HepG2 (cell line): ENCODE data around the gene OSCP1.

ENCODE experiments used
- CHD2 ChIP-seq: IDR thresholded peaks from 2 replicates; pipeline ENCODE4 v1.6.1; 2011; ENCODE audit warnings: low read depth, low read length, improper control_type of control experiment
- CTCF ChIP-seq: sonication (generic); formaldehyde crosslinking; IDR thresholded peaks from 2 replicates; pipeline ENCODE4 v1.5.0; 2020; ENCODE audit warnings: mild to moderate bottlenecking, missing genetic modification reagents, moderate library complexity
- EP300 ChIP-seq, 3 experiments: sonication (generic) in 1 of 3; formaldehyde crosslinking in 1 of 3; IDR thresholded peaks; 2 replicates each; pipeline versions ENCODE4 v1.5.1 to v1.6.1; 2011 to 2020; ENCODE audit warnings: low read depth in 2 of 3, low read length in 2 of 3, borderline replicate concordance in 1 of 3, improper control_type of control experiment in 1 of 3, mild to moderate bottlenecking in 1 of 3, missing genetic modification reagents in 1 of 3, moderate library complexity in 1 of 3
- HBP1 ChIP-seq: IDR thresholded peaks from 2 replicates; pipeline ENCODE4 v1.6.1; 2016; ENCODE audit warnings: low read depth, control low read depth
- IRF9 ChIP-seq: sonication (generic); formaldehyde crosslinking; IDR thresholded peaks from 2 replicates; pipeline ENCODE4 v1.8.0; 2022; ENCODE audit warnings: missing genetic modification reagents, mild to moderate bottlenecking, borderline replicate concordance
- KLF6 ChIP-seq: IDR thresholded peaks from 2 replicates; pipeline ENCODE4 v1.8.0; 2016; ENCODE audit warnings: missing biosample characterization, missing genetic modification reagents
- NFE2 ChIP-seq: sonication (generic); formaldehyde crosslinking; IDR thresholded peaks from 2 replicates; pipeline ENCODE4 v1.4.0; 2020; ENCODE audit warnings: missing genetic modification reagents
- PITX1 ChIP-seq: sonication (generic); formaldehyde crosslinking; IDR thresholded peaks from 2 replicates; pipeline ENCODE4 v1.5.1; 2020; ENCODE audit warnings: mild to moderate bottlenecking, missing genetic modification reagents
- REST ChIP-seq, 2 experiments: IDR thresholded peaks; 2 replicates each; pipeline ENCODE4 v1.6.1; 2011 to 2012; ENCODE audit warnings: low read length in 2 of 2, borderline replicate concordance in 1 of 2, low read depth in 1 of 2, mild to moderate bottlenecking in 1 of 2, moderate library complexity in 1 of 2
- SETDB1 ChIP-seq: sonication (generic); formaldehyde crosslinking; IDR thresholded peaks from 2 replicates; pipeline ENCODE4 v1.5.1; 2020; ENCODE audit warnings: missing genetic modification reagents, mild to moderate bottlenecking, borderline replicate concordance
- ZBTB21 ChIP-seq: sonication (generic); formaldehyde crosslinking; IDR thresholded peaks from 2 replicates; pipeline ENCODE4 v1.4.0; 2020; ENCODE audit warnings: missing genetic modification reagents
- ZNF672 ChIP-seq: sonication (generic); formaldehyde crosslinking; IDR thresholded peaks from 2 replicates; pipeline ENCODE4 v1.8.1; 2022; ENCODE audit warnings: missing genetic modification reagents
- ZNF737 ChIP-seq: sonication (generic); formaldehyde crosslinking; IDR thresholded peaks from 2 replicates; pipeline ENCODE4 v1.5.0; 2020; ENCODE audit warnings: missing genetic modification reagents, mild to moderate bottlenecking, borderline replicate concordance
- ZSCAN30 ChIP-seq: sonication (generic); formaldehyde crosslinking; IDR thresholded peaks from 2 replicates; pipeline ENCODE4 v1.5.0; 2020; ENCODE audit warnings: mild to moderate bottlenecking, missing genetic modification reagents

GRCh38 chr1:36447450-36447849, 2.8 kb downstream of the OSCP1 start:
- TF ChIP-seq NFE2 (CRISPR knock-in tag) = no peak
- TF ChIP-seq IRF9 (CRISPR knock-in tag) = no peak
- no peak for TF ChIP-seq SETDB1 (CRISPR knock-in tag)
- no peak for TF ChIP-seq HBP1
- TF ChIP-seq CTCF (CRISPR knock-in tag) = no peak
- TF ChIP-seq PITX1 = no peak
- no peak for TF ChIP-seq ZBTB21 (CRISPR knock-in tag)
- no peak for TF ChIP-seq REST (IDR thresholded peaks at IDR 0.05; ENCODE audit: borderline replicate concordance in 1 of 2, low read depth in 1 of 2, low read length in 2 of 2)
- TF ChIP-seq ZSCAN30 = no peak
- no peak for TF ChIP-seq CHD2
- no peak for TF ChIP-seq ZNF737
- no peak for TF ChIP-seq ZNF672 (CRISPR knock-in tag)
- no peak for TF ChIP-seq KLF6 (CRISPR knock-in tag)
- TF ChIP-seq EP300 (IDR thresholded peaks at IDR 0.05; ENCODE audit: low read depth in 2 of 2, low read length in 2 of 2) = no peak
- no peak for TF ChIP-seq EP300 (CRISPR knock-in tag; IDR thresholded peaks at IDR 0.05; ENCODE audit: borderline replicate concordance)
